HUDEP-2 (cell line): ENCODE measurements around the gene RNF26.

Experiments used
- DNase-seq, 76 experiments: peaks; one replicate each; lab custom pipeline; 2025; ENCODE audit not compliant: unreplicated experiment in 76 of 76; lab: John Stamatoyannopoulos, UW

The RNF26 gene

GRCh38 chr11:119335655-119336543 is 1.6 kb downstream of the RNF26 start:
- DNase-seq, result no peak

GRCh38 chr11:119336744-119337469 is 2.6 kb downstream of the RNF26 start:
- DNase-seq, result no peak

- no peak for DNase-seq
These were observed 3.4 kb downstream of the RNF26 start for GRCh38 chr11:119337581-119338317.

GRCh38 chr11:119338318-119338890 is 4.1 kb downstream of the RNF26 start:
- DNase-seq, result peak in 62 of 76 experiments; percentile 1 to 75 (median 44)

GRCh38 chr11:119338965-119339588 is 4.8 kb downstream of the RNF26 start:
- no peak for DNase-seq

GRCh38 chr11:119339589-119340334 is 5.4 kb downstream of the RNF26 start:
- DNase-seq, result peak in 14 of 76 experiments; percentile 4 to 37 (median 15)

- DNase-seq, result no peak
These were observed 6.3 kb downstream of the RNF26 start, which contains the start of gene C1QTNF5 for GRCh38 chr11:119340335-119341221. C1QTNF5 (minus strand) TSS chr11:119340883; CDS start chr11:119340397, 486 bp downstream.

GRCh38 chr11:119341222-119342022 is 7.1 kb downstream of the RNF26 start:
- DNase-seq, result no peak

- peak in 1 of 76 experiments; percentile 2 for DNase-seq
These were observed 7.6 kb downstream of the RNF26 start for GRCh38 chr11:119342023-119342300.

GRCh38 chr11:119342362-119343130 is 8.2 kb downstream of the RNF26 start:
- DNase-seq, result no peak

GRCh38 chr11:119343726-119344125 is 9.4 kb downstream of the RNF26 start:
- no peak for DNase-seq

- no peak for DNase-seq
These were observed 10.1 kb downstream of the RNF26 start for GRCh38 chr11:119344291-119345010.

- no peak for DNase-seq
These were observed 11.4 kb downstream of the RNF26 start for GRCh38 chr11:119345685-119346084.

GRCh38 chr11:119346605-119347004 is 12.3 kb downstream of the RNF26 start, which contains the start of gene MFRP:
MFRP (minus strand) TSS chr11:119346705; CDS start chr11:119346513, 192 bp downstream.
- DNase-seq, result no peak

- no peak for DNase-seq
These were observed 12.9 kb downstream of the RNF26 start for GRCh38 chr11:119347242-119347641.

- DNase-seq, result no peak
These were observed 13.7 kb downstream of the RNF26 start for GRCh38 chr11:119347940-119348605.
